Sciatic nerve (tissue), 2 donors: Measurements from ENCODE around the gene IRF2. TPM values are rescaled to one million over a fixed set of nuclear protein-coding genes. Genes with fewer than 3 reads are reported as not detected.

Experiments used
- ATAC-seq: fragments of 200-7000 bp; cut with Tn5 transposase; one replicate; pipeline ENCODE4 v1.9.1; 2020; ENCODE audit warnings: mild to moderate bottlenecking, moderate library complexity
- DNase-seq: peaks from one replicate; pipeline ENCODE4 v3.0.0-alpha.2; 2020; ENCODE audit warnings: low spot score
- intact Hi-C: fragments of 100-400 bp; cut with DNase I; formaldehyde crosslinking; loops from one replicate; pipeline ENCODE4 v1.14.2; 2022
- total RNA-seq: library from RNA; stranded (reverse); fragmentation: NEBNext Ultra II Directional; extraction: Animal tissue kit (Norgen Biotek cat#: 25700); gene quantifications from one replicate; pipeline ENCODE4 v1.2.1, GENCODE V29; 2021
- donor health status: DM: no; HTN: no; CAD: no.
- donor health status: DM: no; HTN: no; CAD: no.

IRF2 gene
- total RNA-seq, 1 donor from 2014 or later: 50.2 TPM

DNA sequence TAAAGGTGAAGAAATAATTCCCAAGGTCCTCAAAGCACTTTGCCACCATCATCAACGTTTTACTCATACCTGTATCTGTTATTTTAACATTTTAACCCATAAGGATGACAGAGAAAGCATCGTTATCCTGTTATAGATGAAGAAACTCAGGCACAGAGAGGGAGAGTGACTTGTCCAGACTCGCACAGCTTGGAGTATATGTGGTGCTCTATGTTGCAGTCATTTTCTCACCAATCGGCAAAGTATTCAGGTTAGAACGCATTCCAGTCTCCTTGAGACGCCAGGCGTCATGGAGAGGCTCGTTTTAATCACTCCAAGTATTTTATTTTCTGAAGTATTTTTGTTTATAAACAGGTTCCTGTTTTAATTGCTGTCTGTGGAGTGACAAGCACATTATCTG lies 73.5 kb downstream of the IRF2 start:
- ATAC-seq: peak; percentile 4
- no peak for DNase-seq
- intact Hi-C loops: no loop called here

DNA sequence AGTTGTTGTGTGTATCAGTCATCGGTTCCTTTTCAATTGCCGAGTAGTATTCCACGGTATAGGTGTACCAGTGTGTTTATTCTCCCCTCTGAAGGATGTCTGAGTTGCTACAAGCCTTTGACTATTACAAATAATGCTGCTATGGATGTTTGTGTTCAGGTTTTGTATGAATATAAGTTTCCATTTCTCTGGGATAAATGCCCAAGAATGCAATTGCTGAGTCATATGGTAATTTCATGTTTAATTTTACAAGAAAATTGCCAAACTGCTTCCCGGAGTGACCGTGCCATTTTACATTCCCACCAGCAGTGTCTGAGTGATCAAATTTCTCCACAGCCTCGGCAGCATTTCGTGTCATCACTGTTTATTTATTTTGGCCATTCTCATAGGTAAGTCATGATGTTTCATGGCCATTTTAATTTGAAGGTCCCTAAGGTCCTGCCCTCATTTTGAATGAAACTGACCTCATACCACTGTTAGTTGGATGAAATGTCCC lies 73.9 kb downstream of the IRF2 start:
- DNase-seq (no peak), ATAC-seq (peak; percentile 81)
- intact Hi-C loops: no loop called here

- DNase-seq (no peak), ATAC-seq (no peak)
- intact Hi-C loops: loop anchor here (10.0 kb wide), 1 partner anchor 75 kb away; no protein-coding TSS in a partner anchor
Measured at GRCh38 chr4:184399512-184399908, 74.8 kb downstream of the IRF2 start.

GRCh38 chr4:184398741-184399511 lies 75.4 kb downstream of the IRF2 start:
- no peak for ATAC-seq
- DNase-seq: no peak
- intact Hi-C loops: loop anchor here (10.0 kb wide), 1 partner anchor 74 kb away; no protein-coding TSS in a partner anchor

DNA sequence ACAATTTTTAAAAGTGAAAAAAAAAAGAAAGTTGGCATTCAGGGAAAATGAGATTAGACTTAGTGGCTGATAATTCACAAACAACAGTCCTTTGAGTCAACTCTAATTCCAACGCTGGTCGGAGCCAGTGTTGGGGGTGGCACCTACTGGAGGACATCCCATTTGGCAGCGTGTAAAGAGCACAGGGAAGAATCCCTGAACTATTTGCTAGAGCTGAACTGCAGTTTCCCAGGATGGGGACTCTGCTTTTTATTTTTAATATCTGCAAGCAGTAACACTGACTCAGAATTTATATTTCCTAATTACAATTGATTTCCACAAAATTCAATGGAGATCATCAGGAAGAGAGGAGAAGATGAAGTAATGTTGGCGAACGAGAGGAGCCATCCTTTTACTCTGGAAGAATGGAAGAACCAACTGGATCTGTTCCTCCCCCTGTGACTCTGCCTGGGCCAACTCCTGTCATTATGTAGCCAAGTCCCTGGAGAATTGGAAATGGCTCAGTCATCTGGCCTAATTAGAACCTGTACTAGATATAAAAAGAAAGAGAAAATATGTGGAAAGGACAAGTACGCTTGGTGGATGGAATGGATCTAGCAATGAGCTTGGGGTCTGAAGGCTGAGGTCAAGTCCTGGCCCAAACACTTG lies 76.7 kb downstream of the IRF2 start:
- intact Hi-C loops: loop anchor here (10.0 kb wide), 1 partner anchor 73 kb away; no protein-coding TSS in a partner anchor
- DNase-seq (no peak), ATAC-seq (no peak)

GRCh38 chr4:184396570-184397515 lies 77.5 kb downstream of the IRF2 start:
- intact Hi-C loops: loop anchor here (10.0 kb wide), 1 partner anchor 72 kb away; no protein-coding TSS in a partner anchor
- ATAC-seq: no peak
- DNase-seq: no peak

- intact Hi-C loops: loop anchor here (10.0 kb wide), 1 partner anchor 71 kb away; no protein-coding TSS in a partner anchor
- DNase-seq (no peak), ATAC-seq (no peak)
Measured at GRCh38 chr4:184395971-184396391, 78.4 kb downstream of the IRF2 start.

GRCh38 chr4:184395451-184395917 lies 78.9 kb downstream of the IRF2 start:
- intact Hi-C loops: loop anchor here (10.0 kb wide), 1 partner anchor 71 kb away; no protein-coding TSS in a partner anchor
- no peak for DNase-seq
- no peak for ATAC-seq

DNA sequence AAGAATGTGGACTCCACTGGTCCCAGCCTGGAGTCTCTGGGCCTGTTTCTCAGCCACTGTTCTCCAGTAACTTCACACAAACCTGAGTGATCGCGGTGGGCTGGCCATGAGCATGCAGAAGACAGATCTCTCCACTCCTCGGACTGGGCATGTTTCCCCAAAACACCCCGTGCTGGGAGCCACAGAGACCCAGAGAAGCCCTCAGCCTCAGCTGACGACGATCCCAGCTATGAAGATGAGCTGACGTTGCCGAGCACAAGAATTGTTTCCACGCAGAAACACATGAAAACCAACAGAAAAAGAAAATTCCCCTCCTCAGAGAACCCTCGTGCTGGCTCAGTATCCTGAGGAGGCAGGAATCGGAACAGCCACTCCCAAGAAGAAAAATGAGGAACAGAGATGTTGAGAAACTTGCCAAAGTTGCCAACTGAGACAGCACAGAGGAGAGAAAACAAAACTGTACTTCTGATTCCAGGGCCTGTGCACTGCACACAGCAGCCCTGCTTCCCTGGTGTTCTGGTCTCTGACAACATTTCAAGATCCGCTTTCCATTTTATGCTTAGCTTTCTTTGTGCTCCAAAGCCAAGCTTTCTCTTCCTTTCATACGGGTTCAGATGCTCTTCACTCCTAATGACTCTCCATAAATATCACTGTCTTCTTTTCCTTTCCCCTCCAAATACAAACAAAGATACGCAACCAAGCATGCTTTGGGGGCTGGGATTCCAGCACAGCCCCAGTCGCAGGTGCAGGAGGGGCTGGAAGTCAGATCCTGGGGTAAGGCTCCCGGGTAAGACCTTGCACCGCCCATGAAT lies 81.4 kb downstream of the IRF2 start:
- ATAC-seq (peak; percentile 83), DNase-seq (no peak)
- intact Hi-C loops: loop anchor here (10.0 kb wide), 1 partner anchor 68 kb away; no protein-coding TSS in a partner anchor

DNA sequence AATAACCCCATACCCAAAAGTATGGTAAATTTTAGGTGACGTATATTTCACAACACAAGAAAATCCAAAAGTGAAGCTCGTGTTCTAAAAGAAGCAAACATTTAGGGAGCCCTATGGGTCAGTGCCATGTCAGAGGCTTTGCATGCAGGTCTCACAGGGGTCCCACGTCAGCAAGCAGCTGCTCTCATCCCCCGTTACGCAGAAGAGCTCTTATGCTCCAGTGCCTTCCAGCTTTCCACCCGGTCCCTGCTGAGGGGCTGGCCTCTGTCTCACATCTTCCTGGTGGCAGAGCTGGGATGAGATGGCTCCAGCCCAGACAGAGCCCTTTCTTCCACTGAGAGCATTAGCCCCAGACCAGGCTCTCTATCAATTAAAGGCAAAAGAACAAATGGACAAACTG lies 82.0 kb downstream of the IRF2 start:
- intact Hi-C loops: loop anchor here (10.0 kb wide), 1 partner anchor 68 kb away; no protein-coding TSS in a partner anchor
- no peak for DNase-seq
- no peak for ATAC-seq

GRCh38 chr4:184389978-184390900 lies 84.1 kb downstream of the IRF2 start:
- no peak for DNase-seq
- intact Hi-C loops: loop anchor here (10.0 kb wide), 1 partner anchor 65 kb away; no protein-coding TSS in a partner anchor
- no peak for ATAC-seq

DNA sequence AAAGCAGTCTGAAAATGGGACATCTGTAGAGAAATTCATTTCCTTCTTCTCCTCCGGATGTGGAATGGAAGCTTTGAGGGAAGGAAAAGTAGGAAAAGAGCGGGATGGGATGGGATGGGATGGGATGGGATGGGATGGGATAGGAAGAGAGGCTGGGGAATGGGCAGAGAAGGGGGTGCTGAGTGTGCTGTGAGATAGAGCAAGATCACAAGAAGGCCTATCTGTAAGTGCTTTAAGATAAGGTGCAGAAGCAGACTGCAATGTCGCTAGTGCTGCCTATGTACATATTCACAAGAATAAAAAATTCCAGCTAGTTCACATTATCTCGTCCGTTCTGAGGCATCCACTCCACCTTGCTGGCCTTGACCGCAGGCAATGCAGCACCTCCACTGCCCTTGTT lies 86.2 kb downstream of the IRF2 start:
- DNase-seq (no peak), ATAC-seq (no peak)
- intact Hi-C loops: no loop called here

DNA sequence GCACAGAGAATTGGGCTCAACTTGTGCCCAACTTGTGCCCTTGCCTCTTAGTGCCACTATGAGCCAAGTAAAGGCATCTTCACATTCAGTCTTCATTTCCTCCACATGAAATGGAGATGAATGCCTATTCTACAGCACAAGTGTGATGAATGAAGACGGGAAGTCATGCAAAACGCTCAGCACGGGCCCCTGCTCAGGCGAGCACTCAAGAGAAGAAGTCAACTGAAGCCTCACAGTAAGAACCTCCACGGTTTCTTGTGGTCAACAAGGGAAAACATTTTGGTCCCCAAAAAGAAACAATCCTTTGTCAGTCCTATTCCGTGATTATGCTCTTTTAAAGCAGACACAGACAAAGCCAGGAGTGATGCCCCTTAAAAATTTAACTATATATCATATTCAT lies 87.0 kb downstream of the IRF2 start:
- intact Hi-C loops: no loop called here
- DNase-seq (no peak), ATAC-seq (no peak)

DNA sequence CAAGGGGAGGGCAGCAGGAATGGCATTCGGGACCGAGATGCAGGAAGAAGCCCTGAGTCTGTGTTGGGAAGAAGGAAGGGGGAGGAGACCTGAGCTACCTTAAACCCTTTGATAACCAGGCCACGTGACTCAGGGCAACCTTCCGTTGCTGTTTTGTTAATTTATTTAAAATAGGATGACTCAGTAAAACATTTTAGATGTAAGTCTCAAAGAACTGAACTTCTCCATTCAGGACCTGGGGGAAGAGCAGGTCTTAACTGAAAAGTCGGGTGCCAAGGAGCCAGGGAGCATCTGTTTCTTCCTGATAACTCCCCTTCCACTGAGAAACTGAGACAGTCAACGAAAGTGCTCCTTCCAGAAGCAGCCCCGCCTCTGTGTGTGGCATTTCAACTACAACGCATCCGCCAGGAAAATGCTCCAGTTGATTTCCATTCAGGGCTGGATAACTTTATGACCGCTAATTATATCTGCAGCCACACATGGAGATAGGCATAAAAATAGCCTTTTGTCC lies 88.0 kb downstream of the IRF2 start:
- ATAC-seq (no peak), DNase-seq (no peak)
- intact Hi-C loops: no loop called here

DNA sequence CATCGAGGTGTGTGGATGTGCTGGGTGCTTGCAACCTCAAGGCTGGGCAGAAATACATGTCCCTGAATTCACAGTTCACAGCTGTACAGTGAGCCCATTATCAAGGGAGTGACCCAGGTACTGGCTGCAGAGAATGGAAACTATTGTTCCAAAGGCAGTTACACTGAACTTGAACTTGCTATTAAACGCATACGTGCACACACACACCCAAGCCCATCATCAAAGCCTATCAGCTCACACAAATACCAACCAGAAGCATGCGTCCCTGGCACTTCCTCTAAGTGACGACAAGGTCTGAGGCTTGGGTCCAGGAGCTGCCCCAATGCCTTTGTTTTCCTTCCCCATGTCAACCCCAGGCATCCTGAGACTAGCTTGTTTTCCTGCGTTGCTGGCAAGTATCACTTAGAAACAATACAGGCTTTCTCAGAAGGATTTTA lies 88.6 kb downstream of the IRF2 start:
- intact Hi-C loops: no loop called here
- DNase-seq: no peak
- ATAC-seq: no peak

DNA sequence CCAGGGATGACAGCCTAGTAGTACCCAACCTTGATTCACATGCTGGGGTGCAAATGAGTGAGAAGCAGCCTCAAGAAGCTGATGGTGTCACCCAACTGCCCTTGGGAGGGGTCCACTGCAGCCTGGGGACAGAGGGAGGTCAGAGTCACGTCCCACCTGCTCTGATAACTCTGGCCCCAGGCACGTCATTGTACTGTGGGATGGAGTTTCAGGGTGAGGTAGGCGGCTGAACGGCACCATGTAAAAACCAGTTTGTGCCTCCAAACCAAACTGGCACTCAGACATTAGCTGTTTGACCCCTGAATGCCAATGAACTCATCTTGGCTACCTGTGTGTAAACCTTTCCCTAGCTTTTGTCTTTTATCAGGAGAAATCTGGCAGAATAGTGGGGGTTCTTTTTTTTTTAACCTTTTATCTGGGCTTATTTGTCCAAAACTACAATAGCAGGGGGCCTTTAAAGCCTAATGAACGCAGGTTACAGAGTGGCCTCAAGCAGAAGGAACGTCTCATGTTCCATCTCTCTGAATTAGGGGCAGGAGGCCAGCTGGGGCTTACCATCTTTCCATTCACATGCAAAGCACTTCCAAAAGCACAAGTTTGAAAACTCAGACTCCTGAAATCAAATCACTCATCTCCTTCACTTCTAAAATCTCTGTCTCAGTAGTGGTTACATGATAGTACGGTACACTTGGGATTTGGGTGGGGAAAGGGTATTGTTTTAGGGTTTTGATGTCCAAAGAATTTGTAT lies 89.4 kb downstream of the IRF2 start:
- no peak for DNase-seq
- ATAC-seq: no peak
- intact Hi-C loops: no loop called here
